GM12801 (cell line): ENCODE measurements around the gene KRTAP4-2.

Experiments used
- TF ChIP-seq, protein P1 (sequence below): IDR thresholded peaks from one replicate; pipeline ENCODE4 v1.5.1; 2011; ENCODE audit warnings: control low read depth; ENCODE audit not compliant: insufficient read length; ENCODE audit errors: extremely low read depth

Gene KRTAP4-2

DNA sequence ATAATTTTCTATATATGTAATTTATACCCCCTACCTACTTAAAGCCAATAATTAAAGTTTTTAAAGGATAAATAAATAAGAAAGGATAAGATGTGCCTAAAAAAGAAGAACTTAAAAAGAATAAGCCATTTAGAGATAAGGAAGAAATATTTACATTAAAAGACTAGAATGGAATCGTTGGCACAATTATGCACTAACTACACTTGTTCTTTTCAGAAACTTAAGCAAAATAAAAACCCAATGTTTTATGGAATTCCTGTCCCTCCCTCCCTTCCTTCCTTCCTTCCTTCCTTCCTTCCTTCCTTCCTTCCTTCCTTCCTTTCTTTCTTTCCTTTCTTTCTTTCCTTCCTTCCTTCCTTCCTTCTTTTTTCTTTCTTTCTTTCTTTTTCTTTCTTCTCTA, 33.2 kb downstream of the KRTAP4-2 start:
- TF ChIP-seq, protein P1, sequence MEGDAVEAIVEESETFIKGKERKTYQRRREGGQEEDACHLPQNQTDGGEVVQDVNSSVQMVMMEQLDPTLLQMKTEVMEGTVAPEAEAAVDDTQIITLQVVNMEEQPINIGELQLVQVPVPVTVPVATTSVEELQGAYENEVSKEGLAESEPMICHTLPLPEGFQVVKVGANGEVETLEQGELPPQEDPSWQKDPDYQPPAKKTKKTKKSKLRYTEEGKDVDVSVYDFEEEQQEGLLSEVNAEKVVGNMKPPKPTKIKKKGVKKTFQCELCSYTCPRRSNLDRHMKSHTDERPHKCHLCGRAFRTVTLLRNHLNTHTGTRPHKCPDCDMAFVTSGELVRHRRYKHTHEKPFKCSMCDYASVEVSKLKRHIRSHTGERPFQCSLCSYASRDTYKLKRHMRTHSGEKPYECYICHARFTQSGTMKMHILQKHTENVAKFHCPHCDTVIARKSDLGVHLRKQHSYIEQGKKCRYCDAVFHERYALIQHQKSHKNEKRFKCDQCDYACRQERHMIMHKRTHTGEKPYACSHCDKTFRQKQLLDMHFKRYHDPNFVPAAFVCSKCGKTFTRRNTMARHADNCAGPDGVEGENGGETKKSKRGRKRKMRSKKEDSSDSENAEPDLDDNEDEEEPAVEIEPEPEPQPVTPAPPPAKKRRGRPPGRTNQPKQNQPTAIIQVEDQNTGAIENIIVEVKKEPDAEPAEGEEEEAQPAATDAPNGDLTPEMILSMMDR: no peak

DNA sequence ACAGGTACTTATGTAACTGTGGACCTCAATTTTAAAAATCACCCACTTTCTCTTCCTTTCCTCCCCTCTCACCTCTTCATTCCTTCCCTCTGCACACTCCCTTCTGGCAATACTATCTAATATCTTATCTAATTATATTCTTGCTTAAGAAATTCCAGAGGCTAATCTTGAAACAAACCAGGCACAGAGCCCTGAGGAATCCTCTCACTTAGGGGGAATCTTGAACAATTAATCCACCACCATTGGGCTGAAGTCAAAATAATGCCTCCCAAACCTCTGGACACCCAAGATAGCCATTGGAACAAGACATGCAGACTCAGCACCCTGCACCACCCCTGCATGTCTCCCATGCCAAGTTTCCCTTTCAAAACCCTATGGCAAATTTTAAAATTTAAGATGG, 36.7 kb downstream of the KRTAP4-2 start:
- TF ChIP-seq, protein P1: no peak

DNA sequence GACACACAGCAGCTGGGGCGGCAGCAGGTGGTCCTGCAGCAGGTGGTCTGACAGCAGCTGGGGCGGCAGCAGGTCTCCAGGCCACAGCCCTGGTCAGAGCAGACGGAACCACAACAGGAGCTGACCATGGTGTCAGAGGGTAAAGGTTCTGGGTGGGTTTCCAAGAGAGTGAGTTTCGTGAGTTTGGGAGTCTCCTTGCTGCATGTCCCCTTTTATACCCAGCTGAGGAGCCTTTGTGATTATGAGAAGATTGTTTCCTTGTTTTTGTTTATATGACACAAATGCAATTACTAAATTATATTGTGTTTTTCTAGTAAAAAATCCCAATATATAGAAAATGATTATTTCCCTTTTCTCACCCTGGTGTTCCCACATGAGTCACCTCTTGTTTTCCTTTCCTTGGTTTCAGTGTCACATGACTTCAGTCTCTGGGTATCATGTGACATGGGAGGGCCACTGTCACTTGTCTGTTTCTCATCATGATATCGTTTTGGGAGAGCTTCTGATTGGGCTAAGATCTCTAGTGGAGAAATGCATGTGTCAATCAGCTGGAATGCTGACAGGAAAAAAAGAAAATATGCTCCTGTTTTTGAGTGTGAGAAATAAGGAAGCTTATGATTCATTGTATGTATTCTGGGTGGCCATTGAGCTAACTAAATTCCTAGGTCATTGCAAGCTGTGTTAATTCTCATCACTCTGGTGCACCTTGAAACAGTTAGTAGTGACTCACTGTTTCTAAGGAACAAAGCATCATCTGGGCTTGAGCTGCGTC, 37.5 kb downstream of the KRTAP4-2 start, which contains the start of gene KRTAP4-6:
KRTAP4-6 (minus strand) TSS at position 185 of the 772 bp plus-strand sequence; CDS start at position 128, 57 bp downstream.
- TF ChIP-seq, protein P1: no peak

DNA sequence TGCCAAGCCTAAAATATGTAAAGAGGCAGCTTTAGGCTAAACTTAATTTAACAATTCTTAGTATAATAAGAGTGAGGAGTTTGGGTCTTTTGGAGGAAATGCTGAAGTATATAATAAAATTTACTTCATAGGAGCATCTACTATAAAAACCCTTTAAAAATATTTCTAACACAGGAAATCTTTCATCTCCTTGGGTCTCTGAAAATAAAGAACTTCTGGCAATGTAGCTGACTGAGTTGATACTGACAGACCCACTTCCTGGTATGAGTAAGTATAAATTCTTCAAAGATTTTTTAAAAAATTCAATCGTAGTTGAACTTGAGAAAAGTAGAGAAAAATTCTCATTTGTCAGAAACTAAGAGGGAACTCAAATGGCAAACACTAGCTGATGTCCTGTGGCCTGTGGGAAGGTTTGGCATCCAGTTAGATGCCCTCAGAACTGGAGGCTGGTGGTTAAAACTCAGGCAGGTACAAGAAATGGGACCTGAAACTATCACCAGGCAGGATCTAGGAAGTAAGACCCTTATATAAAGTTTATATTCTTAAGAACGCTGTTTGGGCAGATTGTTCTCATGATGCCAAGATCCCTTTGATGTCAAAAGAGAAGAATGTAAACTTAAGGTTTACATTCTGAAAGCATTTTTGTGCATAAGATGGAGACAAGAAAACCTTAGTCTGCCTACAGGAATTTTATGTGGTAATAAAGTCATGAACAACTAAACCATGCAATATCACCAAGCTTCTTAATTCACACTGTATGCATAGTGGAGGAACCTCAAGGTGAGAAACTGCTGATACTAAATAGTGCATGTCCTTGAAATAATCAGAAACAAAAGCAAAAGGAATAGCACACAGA, 43.9 kb downstream of the KRTAP4-2 start:
- TF ChIP-seq, protein P1: no peak

DNA sequence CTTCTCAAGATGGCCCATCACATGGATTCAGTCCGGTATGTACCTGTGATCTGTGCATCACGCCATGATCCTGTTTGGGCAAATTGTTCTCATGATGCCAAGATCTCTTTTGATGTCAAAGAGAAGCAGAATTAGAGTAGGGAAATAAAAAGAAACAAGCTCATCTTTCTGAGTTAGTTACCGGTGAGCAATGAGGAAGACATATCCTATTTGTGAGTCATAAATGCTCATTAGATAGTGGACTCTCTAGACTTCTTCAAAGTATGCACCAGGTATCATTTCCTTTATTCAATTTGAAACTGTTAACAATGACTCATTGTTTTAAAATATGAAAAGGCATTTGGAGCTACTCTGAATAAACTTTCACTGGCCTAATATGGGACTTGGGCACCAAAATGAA, 46.0 kb downstream of the KRTAP4-2 start:
- TF ChIP-seq, protein P1: no peak
